Activated gamma-delta T cell (primary cell): ENCODE data around the gene NPIPA8.
"Not testable (repeated sequence)": the region's sequence is repeated elsewhere in the genome, so short reads cannot be mapped to it uniquely, and the experiment has no call there.

Experiments
- DNase-seq: peaks from one replicate; lab custom pipeline; 2025; lab: John Stamatoyannopoulos, UW

The NPIPA8 gene

GRCh38 chr16:18276756-18277155 is 59.8 kb downstream of the NPIPA8 start:
- DNase-seq = not testable (repeated sequence)

DNA sequence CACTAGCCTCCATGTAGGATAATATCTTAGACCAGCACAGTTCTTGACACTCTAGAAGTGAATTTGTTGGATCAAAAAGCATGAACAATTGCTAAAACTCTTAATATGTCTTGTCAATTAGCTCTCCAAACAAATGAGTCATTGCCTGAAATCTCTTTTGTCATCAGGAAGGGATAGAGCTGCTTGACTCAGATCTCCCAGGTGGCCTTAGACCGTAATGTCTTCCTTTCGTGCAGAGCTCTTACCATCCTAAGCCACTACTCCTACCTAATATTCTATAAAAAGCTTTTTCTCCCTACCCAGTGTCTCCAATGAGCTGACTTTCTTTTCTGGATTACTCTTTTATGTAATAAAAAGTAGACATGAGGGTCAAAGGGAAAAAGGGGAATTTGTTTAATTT is 66.4 kb downstream of the NPIPA8 start:
- DNase-seq = not testable (repeated sequence)
